GM21529 (cell line): ENCODE measurements around the gene ASMTL.
A peak's percentile ranks its signal among the peaks of the same experiment; 100 is the strongest.
"Not testable (repeated sequence)": the region's sequence is repeated elsewhere in the genome, so short reads cannot be mapped to it uniquely, and the experiment has no call there.

Source experiments
- ATAC-seq: cut with Tn5 transposase; IDR thresholded peaks from one replicate; pipeline ENCODE4 v1.9.1; 2021; ENCODE audit not compliant: unreplicated experiment

ASMTL gene

DNA sequence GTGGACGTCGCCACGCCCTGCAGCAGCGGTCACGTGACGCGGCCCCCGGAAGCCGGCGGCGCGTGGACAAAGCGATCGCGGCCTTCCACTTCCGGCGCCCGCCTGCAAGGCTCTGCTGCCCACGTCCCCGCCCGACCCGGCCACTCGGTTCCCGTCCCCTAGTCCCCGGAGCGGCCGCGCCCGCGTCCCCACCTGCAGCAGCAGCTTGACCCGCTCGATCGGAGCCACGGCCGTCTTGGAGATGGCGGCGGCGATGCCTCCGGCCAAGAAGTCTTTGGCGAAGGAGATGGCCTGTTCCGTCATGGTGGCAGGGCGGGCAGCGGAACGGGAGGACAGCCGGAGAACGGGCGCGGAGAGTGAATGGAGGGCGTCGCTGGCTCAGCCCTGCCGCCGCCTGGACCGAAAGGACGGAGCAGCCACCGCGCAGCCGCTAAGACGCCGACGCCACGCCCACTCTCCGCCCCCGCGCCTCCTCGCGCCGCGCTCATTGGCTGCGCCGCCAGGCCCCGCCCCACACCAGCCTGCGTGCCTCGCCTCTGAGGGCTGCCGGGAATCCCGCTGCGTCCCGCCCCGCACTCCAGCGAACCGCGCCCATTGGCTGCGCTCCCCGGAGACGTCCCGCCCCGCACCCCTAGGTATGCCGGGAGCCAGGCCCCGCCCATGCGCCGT lies 60.9 kb downstream of the ASMTL start, which contains the start of gene SLC25A6:
Gene SLC25A6, minus strand, starts transcription at position 407 of the 669 bp plus-strand sequence. Its CDS starts 104 bp downstream, at position 303.
- peak; percentile 94 for ATAC-seq

DNA sequence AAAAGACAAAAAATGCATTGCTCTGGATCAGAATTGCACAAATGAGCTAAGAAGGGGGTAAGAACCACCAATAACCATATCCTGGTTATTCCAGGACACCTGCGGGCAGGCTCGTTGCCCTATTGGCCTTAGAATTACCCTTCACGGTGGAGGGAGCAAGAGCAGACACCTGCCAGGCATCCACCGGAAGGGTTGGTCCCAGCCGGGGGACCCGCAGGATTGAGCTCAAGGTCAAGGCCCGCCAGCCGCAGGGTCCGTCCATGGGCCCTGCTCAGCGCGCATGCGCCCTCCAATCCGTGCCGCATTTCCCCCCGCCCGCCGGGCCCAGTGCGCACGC lies 61.4 kb downstream of the ASMTL start:
- peak; percentile 36 for ATAC-seq

DNA sequence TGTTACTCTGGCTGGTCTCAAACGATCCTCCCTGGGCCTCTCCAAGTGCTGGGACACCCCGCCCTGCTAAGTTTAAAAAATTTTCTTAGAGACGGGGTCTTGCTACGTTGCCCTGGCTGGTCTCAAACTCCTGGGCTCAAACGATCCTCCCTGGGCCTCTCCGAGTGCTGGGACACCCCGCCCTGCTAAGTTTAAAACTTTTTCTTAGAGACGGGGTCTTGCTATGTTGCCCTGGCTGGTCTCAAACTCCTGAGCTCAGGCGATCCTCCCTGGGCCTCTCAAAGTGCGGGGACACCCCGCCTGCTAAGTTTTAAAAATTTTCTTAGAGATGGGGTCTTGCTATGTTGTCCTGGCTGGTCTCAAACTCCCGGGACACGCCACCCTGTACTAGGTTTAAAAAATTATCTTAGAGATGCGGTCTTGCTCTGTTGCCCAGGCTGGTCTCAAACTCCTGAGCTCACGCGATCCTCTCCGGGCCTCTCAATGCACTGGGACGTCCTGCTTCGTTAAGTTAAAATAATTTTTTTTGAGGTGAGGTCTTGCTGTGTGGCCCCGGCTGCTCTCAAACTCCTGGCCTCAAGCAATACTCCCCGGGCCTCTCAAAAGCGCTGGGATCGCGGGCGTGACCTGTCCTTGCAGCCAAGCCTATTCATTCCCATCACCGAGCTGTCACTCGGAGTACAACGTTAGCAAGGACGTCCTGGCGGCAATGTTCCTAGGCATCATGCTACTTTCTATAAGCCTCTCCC lies 61.9 kb downstream of the ASMTL start:
- no peak for ATAC-seq

DNA sequence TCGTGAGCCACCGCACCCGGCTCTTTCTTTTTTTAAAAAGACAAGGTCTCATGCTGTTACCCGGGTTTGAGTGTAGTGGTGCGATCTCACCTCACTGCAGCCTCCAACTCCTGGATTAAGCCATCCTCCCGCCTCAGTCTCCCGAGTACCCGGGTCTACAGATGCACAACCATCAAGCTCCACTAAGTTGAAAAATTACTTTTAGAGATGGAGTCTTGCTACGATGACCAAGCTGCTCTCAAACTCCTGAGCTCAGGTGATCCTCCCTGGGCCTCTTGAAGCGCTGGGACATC lies 62.8 kb downstream of the ASMTL start:
- ATAC-seq, result no peak

DNA sequence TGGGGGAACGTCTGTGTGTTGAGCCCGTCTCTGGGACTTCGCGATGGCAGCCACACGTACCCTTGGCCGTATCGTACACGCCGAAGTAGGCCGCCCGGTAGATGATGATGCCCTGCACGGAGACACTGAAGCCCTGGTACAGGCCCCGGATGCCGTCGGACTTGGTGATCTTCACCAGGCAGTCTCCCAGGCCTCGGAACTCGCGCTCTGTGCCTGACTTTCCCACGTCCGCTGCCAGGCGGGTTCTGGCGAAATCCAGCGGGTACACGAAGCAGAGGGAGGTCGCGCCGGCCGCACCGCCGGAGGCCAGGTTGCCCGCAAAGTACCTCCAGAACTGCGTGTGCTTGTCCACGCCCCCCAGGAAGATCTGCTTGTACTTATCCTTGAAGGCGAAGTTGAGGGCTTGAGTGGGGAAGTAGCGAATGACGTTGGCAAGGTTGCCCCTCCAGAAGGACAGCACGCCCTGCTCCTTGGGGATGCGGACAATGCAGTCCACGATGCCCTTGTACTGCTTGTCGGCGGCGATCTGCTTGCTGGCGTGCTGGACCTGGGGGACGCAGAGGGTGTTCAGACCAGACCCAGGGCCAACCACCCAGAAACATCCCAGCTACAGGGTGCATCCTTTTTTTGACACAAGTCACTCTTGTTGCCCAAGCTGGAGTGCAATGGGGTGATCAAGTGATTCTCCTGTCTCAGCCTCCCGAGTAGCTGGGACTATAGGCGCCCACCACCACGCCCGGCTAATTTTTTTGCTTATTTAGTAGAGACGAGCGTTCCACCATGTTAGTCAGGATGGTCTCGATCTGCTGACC lies 63.3 kb downstream of the ASMTL start:
- ATAC-seq, result no peak

DNA sequence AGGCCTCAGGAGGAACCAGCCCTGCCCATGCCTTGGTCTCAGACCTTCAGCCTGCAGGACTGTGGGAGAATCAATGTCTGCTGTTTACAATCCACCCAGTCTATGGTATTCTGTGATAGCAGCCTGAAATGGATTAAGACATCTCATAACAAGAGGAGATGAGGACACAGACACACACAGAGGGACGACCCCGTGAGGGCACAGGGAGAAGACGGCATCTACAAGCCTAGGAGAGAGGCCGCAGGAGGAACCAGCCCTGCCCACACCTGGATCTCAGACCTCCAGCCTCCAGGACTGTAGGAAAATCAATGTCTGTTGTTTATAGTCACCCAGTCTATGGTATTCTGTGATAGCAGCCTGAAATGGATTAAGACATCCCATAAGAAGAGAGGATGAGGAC lies 64.1 kb downstream of the ASMTL start:
- ATAC-seq, result no peak

DNA sequence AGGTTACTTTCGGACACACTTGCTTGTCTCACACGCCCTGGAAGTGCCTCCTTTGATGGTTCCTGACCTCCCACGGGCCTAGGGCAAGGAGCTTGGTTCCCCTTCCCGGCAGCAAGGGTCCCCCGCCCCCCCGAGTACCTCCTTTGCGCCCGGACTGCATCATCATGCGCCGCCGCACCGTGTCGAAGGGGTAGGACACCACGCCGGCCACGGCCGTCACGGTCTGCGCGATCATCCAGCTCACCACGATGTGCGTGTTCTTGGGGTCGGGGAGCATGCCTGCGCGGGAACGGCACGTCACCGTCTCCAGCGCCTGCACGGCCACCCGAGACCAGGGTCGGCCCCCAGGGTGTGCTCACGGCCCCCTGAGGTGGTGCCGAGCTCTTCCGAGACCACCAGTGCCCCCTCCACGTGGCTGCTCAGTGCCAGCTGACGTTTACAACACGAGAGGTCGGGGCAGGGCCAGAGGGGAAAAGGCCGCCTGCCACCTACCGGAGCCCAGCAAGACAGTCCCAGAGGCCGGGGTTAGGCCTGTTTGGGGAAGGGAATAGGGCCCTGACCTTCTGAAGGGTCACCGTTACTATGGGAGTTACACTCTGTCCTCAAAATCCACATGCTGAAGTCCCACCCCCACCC lies 65.5 kb downstream of the ASMTL start:
- ATAC-seq, result no peak

DNA sequence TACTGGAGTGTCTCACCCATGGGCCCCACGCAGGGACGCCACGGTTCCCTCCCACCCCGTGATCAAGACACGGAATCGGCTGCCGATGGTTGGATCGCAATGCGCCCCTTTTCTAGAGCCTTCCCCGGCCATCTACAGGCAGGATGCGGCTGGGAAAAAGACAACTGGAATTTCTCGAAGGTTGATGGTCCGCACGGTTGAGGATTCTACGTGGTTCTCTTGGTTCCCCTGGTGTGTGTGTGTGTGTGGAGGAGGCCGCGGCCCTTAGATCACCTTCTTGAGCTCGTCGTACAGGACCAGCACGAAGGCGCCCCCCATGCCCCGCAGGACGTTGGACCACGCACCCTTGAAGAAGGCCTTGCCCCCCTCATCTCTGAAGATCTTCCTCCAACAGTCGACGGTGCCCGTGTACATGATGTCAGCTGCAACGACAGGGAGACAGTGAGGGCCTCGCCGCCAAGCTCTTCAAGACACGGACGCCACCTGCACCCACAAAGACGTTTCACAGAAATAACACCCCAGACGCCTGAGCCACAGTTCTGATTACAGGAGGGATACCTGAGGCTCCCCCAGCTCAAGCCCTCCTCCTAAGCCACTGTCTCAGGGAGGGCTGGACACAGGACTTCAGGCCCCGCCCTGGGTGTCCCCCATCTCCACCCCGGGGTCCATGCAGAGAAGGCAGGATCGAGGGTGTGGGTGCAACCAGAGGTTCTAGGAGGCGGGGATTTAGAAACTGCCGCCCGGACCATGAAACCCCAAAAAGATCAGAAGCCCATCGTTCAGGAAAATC lies 66.2 kb downstream of the ASMTL start:
- ATAC-seq, result no peak

DNA sequence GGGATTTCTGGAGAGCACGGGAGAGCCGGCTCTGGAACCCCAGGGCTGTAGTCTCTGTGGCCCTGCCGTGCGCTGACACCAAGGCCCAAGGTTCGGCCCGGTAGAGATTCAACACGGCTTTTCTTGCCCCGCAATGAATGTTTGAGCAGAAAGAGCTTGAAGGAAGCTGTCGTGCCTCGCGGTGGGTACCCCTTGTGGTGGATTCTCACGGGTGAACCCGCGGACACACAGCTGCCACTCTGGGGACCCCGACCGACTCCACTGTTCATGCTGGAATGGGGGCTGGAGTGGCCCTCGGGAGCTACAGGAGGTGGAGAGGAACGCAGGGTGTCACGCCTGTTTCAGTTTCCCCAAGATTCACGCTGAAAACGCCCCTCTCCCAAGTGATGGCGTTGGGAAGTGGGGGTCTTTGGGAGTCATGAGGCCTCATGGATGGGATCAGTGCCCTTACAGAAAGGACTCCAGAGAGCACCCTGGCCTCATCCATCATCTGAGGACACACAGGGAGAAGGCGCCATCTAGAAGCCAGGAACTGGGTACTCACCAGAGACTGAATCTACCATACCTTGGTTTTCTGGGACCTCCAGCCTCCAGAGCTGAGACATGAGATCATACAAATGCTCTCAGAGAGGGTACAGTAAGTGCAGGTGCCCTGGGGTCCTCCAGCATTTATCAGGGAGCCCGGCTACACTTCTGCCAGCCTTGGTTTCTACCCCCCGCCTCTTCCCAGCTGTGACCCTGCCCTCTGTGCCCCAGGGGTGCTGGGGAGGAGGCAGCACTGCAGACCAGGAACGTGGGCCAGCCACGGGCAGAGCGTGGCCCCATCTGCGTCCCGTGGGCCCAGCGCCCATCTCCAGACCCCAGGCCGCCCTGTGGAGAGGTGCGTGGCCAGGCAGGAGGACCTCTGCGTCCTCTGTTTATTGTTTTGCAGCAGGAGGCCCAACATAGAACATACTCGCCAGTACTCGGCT lies 67.2 kb downstream of the ASMTL start:
- ATAC-seq, result no peak

DNA sequence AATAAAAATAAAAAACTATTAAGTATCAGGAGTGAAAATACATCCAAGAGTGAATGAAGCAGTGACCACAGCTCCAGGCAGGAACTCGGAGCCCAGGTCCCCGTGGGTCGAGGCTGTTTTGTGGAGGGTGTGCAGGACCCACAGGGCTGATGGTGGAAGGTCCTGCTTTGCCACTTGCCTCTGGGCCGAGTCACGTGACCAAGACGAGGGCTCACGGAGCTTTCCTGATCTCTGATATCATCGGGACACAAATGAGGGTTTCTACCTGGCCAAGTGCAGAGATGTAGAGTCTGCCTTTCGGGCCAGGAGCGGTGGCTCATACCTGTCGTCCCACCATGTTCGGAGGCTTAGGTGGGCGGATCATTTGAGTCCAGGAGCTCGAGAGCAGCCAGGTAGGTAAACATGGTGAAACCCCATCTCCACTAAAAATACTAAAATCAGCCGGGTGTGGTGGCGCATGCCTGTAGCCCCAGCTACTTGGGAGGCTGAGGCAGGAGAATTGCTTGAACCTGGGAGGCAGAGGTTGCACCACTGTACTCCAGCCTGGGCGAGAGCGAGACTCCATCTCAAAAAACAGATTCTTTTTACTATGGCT lies 68.0 kb downstream of the ASMTL start:
- ATAC-seq, result no peak

DNA sequence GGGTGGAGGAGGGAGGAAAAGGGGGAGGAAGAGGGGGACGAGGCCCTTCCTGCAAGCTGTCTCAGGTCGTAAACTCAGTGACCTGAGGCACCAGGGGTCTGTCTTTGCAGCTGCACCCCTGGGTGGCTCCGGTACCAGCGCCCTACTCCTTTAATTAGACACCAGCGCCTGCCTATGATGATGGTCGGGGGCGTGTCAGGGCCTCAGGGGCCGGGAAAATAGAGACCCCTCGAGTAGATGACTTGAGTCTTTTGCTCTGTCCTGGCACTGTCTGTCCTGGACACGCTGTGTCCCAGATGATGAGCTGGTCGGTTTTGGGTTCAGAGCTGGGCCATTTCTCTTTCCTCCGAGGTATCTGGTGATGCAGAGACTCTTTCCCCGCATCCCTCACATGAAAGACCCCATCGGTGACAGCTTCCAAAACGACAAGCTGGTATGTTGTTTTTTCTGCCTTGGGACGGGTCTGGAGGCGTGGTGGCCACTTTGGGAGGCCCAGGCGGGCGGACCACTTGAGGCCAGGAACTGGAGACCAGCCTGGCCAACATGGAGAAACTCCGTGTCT lies 72.0 kb downstream of the ASMTL start:
- ATAC-seq, result no peak

DNA sequence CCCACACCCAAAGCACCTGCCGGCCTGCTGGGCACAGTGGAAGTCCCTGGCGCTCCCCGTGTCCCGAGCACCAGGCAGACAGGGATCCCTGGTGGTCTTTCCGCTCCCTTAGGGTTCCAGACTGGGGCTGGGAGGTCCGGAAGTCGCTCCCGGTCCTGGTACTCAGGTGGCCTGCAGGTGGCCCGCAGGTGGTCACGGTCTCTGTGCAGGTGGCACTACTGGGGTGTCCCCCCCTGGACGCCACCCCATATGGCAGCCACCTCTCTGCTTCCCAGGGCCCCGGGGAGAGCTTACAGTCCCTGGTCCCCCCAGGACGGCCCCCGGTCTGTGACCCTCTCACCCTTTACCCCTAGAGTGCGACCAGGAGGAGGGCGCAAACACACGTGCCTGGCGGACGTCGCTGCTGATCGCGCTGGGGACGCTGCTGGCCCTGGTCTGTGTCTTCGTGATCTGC lies 74.4 kb downstream of the ASMTL start:
- ATAC-seq, result no peak

DNA sequence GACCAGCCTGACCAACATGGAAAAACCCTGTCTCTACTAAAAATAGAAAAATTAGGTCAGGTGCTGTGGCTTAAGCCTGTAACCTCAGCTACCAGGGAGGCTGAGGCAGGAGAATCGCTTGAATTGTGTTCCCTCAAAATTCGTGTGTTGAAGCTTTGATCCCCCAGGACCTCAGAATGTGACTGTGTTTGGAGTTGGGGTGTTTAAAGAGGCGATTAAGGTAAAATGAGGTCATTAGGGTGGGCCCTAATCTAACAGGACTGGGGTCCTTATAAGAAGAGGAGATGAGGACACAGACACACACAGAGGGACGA lies 84.4 kb downstream of the ASMTL start:
- ATAC-seq, result no peak

DNA sequence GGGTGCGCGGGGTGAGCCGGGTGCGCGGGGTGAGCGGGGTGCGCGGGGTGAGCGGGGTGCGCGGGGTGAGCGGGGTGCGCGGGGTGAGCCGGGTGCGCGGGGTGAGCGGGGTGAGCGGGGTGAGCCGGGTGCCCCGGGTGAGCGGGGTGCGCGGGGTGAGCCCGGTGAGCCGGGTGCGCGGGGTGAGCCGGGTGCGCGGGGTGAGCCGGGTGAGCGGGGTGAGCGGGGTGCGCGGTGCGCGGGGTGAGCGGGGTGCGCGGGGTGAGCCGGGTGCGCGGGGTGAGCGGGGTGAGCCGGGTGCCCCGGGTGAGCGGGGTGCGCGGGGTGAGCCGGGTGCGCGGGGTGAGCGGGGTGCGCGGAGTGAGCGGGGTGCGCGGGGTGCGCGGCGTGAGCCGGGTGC lies 86.3 kb downstream of the ASMTL start:
- not testable (repeated sequence) for ATAC-seq

DNA sequence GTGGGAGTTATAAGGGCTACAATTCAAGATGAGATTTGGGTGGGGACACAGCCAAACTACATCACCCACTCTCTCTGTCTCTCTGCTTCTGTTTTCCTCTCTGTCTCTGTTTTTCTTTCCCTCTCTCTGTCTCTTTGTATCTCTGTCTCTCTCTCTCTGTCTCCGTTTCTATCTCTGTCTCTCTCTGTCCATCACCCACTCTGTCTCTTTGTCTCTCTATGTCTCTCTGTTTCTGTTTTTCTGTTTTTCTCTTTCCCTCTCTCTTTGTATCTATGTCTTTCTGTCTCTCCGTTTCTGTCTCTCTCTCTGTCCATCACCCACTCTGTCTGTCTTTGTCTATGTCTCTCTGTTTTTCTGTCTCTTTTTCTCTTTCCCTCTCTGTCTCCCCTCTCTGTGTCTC lies 90.8 kb downstream of the ASMTL start:
- ATAC-seq, result no peak

DNA sequence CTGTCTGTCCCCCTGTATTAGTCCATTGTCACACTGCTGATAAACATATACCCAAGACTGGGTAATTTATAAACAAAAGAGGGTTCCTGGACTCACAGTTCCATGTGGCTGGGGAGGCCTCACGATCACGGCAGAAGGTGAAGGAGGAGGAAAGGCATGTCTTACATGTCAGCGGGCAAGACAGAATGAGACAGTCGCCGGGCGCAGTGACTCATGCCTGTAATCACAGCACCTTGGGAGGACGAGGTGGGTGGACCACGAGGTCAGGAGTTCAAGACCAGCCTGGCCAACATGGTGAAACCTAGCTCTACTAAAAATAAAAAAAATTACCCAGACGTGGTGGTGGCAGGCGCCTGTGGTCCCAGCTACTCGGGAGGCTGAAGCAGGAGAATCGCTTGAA lies 91.4 kb downstream of the ASMTL start:
- no peak for ATAC-seq

DNA sequence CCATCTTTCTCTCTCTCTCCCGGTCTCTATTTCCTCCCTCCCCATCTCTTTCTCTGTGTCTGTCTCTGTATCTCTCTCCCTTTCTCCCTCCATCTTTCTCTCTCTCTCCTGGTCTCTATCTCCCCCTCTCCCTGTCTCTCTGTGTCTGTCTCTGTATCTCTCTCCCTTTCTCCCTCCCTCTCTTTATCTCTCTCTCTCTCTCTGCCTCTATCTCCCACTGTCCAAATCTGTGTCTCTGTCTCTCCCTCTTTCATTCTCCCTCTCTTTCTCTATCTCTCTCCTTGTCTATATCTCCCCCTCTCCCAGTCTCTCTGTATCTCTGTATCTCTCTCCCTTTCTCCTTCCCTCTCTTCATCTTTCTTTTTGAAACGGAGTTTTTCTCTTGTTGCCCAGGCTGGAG lies 92.5 kb downstream of the ASMTL start:
- ATAC-seq, result no peak

DNA sequence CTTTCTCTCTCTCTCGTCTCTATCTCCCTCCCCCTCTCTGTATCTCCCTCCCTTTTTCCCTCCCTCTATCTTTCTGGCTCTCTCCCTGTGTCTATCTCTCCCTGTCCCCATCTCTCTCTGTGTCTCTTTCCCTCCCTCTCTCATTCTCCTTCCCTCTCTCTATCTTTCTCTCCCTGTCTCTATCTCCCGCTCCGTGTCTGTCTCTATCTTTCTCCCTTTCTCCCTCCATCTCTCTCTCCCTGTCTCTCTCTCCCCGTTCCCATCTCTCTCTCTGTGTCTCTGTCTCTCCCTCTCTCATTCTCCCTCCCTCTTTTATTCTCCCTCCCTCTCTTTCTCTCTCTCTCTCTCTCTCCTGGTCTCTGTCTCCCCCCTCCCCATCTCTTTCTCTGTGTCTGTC lies 93.2 kb downstream of the ASMTL start:
- no peak for ATAC-seq
